ENCODE data around the gene DHX32.

GRCh38 chr10:125817337-125817946 is 63.6 kb downstream of the DHX32 start:
- TF ChIP-seq POLR2AphosphoS5 (IDR thresholded peaks at IDR 0.05): no peak
- TF ChIP-seq POLR2A (IDR thresholded peaks at IDR 0.05): no peak

Measured in suprapubic skin (tissue), 4 donors.